Activated CD8-positive, alpha-beta T cell treated with anti-CD3 and anti-CD28 coated beads, Interleukin-2, amount 10 ng/mL, durations not matched to agents 7 days and 5 days (primary cell): ENCODE data around the gene CAPN9. TPM values are rescaled to one million over a fixed set of nuclear protein-coding genes. Genes with fewer than 3 reads are reported as not detected.

ENCODE experiments used
- ATAC-seq: fragments of 150-1000 bp; cut with Tn5 transposase; one replicate; pipeline ENCODE4 v1.10.0; 2021; ENCODE audit warnings: moderate library complexity
- CTCF ChIA-PET: fragments of 350-600 bp; sonication (Branson Sonifier 250); formaldehyde crosslinking; loops from one replicate; lab custom pipeline; 2021; ENCODE audit warnings: antibody characterized with exemption; lab: Charles Lee
- POLR2A ChIA-PET: fragments of 350-600 bp; sonication (Branson Sonifier 250); formaldehyde crosslinking; loops from one replicate; lab custom pipeline; 2021; ENCODE audit warnings: antibody characterized with exemption; lab: Charles Lee
- DNase-seq: peaks from one replicate; pipeline ENCODE4 v3.0.0-alpha.2; 2020
- H3K27ac Mint-ChIP-seq: one replicate; pipeline ENCODE4 v1.8.0; 2021; ENCODE audit warnings: mild to moderate bottlenecking, mixed read lengths
- H3K27me3 Mint-ChIP-seq: one replicate; pipeline ENCODE4 v1.8.0; 2021; ENCODE audit warnings: low read depth, mixed read lengths
- H3K36me3 Mint-ChIP-seq: one replicate; pipeline ENCODE4 v1.8.0; 2021; ENCODE audit warnings: low read depth, mixed read lengths
- H3K4me1 Mint-ChIP-seq: one replicate; pipeline ENCODE4 v1.8.0; 2021; ENCODE audit warnings: low read depth, mixed read lengths
- H3K4me3 Mint-ChIP-seq: one replicate; pipeline ENCODE4 v1.8.0; 2021; ENCODE audit warnings: mild to moderate bottlenecking, mixed read lengths
- H3K9me3 Mint-ChIP-seq: one replicate; pipeline ENCODE4 v1.8.0; 2022; ENCODE audit warnings: mixed read lengths; ENCODE audit not compliant: insufficient read depth
- total RNA-seq, 2 experiments: library from RNA; stranded (reverse); gene quantifications; one replicate each; pipeline ENCODE4 v1.2.3, GENCODE V29; 2021

Gene CAPN9
- total RNA-seq, 2 experiments from 2014 or later = not detected

DNA sequence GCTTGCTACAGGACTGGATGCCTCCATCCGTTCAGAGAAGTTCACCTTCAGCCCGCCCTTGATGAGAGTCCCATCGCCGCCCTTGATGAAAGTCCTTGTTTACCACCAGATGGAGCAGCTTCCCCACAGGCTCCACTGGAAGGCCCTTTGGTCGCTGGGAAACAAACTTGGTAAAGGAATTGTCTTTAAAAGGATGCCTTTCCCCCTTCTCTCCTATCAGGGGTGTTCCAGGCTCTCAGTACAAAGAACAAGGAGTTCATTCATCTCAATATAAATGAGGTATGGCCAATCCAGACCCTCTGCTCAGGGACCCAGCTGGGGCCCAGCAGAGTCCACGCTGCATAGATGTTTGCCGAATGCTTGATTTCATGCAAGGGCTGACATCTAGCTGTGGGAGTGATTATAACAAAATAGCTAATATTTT lies 50.8 kb downstream of the CAPN9 start:
- Mint-ChIP-seq H3K27ac (no peak overlapping the region), H3K27me3 (peaks cover 4% of the 10 kb centered on the region), H3K4me3 (no peak overlapping the region), H3K36me3 (no peaks in the 10 kb centered on the region), H3K4me1 (no peaks in the 10 kb centered on the region), H3K9me3 (no peaks in the 10 kb centered on the region)
- ChIA-PET POLR2A (no interaction called here), CTCF (no interaction called here)
- DNase-seq (no peak), ATAC-seq (no peak)

DNA sequence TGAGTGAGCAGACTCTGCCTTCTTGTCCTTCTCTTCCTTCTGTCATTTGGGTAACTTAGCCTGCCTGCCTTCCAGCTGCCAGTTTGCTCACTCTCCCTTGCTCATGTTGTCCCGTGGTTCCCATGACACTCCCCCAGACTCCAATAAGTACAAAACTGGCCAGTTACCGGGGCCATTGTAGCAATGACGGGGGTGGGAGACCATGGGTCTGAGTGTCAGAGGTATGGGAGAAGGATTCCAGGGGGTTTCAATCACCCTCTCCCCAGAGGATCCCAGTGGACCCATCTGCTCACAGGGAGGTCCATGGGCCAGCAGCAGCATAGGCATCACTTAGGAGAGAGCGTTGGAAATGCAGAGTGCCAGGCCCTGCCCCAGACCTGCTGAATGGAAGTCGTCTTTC lies 51.3 kb downstream of the CAPN9 start:
- POLR2A ChIA-PET = no interaction called here

GRCh38 chr1:230800891-230801840 lies 54.0 kb downstream of the CAPN9 start:
- DNase-seq = no peak
- CTCF ChIA-PET = no interaction called here
- POLR2A ChIA-PET = no interaction called here
- Mint-ChIP-seq H3K9me3 (no peaks in the 10 kb centered on the region), H3K27me3 (peaks cover 4% of the 10 kb centered on the region), H3K27ac (no peak overlapping the region), H3K36me3 (no peaks in the 10 kb centered on the region), H3K4me3 (no peak overlapping the region), H3K4me1 (no peaks in the 10 kb centered on the region)
- no peak for ATAC-seq

More for the DNA sequence above, 51.3 kb downstream of the CAPN9 start:
- H3K9me3 Mint-ChIP-seq = no peaks in the 10 kb centered on the region
- DNase-seq = no peak
- no peaks in the 10 kb centered on the region for H3K4me1 Mint-ChIP-seq
- no peak overlapping the region for H3K4me3 Mint-ChIP-seq
- CTCF ChIA-PET = no interaction called here
- H3K27me3 Mint-ChIP-seq = peaks cover 4% of the 10 kb centered on the region
- ATAC-seq = no peak
- H3K27ac Mint-ChIP-seq = no peak overlapping the region
- H3K36me3 Mint-ChIP-seq = no peaks in the 10 kb centered on the region

DNA sequence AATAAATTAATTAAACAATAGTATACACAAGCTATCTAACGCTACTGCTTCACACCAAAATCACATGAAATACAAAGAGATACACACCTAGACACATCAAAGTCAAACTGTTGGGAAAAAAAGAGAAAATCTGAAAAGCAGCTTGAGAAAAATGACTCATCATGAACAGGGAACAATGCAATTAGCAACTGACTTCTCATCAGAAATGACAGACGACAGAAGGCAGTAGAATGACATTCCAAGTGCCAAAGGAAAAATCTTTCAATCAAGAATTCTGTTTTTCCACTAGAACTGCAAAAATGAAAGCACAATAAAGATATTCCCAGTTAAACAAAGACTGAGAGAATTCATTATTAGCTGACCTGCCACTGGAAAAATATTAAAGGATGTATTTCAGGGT lies 57.2 kb downstream of the CAPN9 start:
- Mint-ChIP-seq H3K9me3 (no peaks in the 10 kb centered on the region), H3K36me3 (no peaks in the 10 kb centered on the region)
- CTCF ChIA-PET = no interaction called here

GRCh38 chr1:230806552-230806951 lies 59.4 kb downstream of the CAPN9 start:
- ChIA-PET POLR2A (no interaction called here), CTCF (no interaction called here)
- DNase-seq (no peak), ATAC-seq (no peak)
- no peak overlapping the region for H3K27ac Mint-ChIP-seq
- H3K36me3 Mint-ChIP-seq = no peaks in the 10 kb centered on the region
- no peak overlapping the region for H3K4me3 Mint-ChIP-seq
- no peaks in the 10 kb centered on the region for H3K4me1 Mint-ChIP-seq
- H3K9me3 Mint-ChIP-seq = no peaks in the 10 kb centered on the region
- peaks cover 7% of the 10 kb centered on the region for H3K27me3 Mint-ChIP-seq

More for the DNA sequence above, 57.2 kb downstream of the CAPN9 start:
- DNase-seq (no peak), ATAC-seq (no peak)
- no peak overlapping the region for H3K27ac Mint-ChIP-seq
- POLR2A ChIA-PET = no interaction called here
- no peak overlapping the region for H3K4me3 Mint-ChIP-seq
- no peaks in the 10 kb centered on the region for H3K4me1 Mint-ChIP-seq
- peaks cover 7% of the 10 kb centered on the region for H3K27me3 Mint-ChIP-seq

GRCh38 chr1:230807029-230807428 lies 59.8 kb downstream of the CAPN9 start:
- no peaks in the 10 kb centered on the region for H3K4me1 Mint-ChIP-seq
- no peaks in the 10 kb centered on the region for H3K36me3 Mint-ChIP-seq
- H3K4me3 Mint-ChIP-seq = no peak overlapping the region
- ChIA-PET POLR2A (no interaction called here), CTCF (no interaction called here)
- H3K27ac Mint-ChIP-seq = no peak overlapping the region
- ATAC-seq (no peak), DNase-seq (peak; percentile 7)
- peaks cover 6% of the 10 kb centered on the region for H3K27me3 Mint-ChIP-seq
- H3K9me3 Mint-ChIP-seq = peaks cover under 1% of the 10 kb centered on the region

DNA sequence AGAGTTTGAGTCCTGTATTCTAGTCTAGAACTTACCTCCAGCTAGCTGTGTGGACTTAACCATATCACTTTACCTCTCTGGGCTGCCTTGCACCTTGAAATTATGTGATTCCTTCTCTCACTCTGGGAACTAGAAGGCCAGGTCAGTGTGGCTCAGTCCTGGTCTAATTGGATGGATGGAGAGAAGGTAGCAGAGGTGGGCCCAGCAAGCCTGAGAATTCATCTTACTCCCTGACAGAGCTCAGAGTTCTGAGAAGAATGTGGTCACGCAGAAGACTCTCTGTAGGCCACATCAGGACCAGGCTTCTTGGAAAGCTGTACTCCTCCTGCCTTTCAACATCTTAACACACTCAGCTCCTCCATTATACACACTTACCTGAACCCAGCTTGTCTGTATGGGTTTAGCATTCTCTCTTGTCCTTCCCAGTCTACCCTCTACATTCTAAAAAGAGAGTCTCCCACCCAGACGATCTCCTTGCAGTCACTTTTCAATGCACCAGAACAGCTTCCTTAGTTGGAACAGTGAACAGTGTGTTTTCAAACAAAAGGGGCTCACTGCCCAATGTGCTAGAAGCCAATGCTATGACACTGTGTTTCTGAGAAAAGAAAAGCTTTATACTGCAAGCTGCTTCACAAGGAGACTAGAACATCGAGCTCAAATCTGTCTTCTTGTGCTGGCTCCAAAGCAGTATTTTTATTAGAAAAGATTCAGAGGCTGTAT lies 60.5 kb downstream of the CAPN9 start:
- H3K4me3 Mint-ChIP-seq = no peak overlapping the region
- H3K36me3 Mint-ChIP-seq = no peaks in the 10 kb centered on the region
- ATAC-seq (no peak), DNase-seq (peak; percentile 13)
- no peak overlapping the region for H3K27ac Mint-ChIP-seq
- H3K9me3 Mint-ChIP-seq = peaks cover 7% of the 10 kb centered on the region
- no peaks in the 10 kb centered on the region for H3K4me1 Mint-ChIP-seq
- ChIA-PET POLR2A (no interaction called here), CTCF (no interaction called here)
- H3K27me3 Mint-ChIP-seq = peaks cover 8% of the 10 kb centered on the region

- H3K4me1 Mint-ChIP-seq = no peaks in the 10 kb centered on the region
- no peak overlapping the region for H3K27ac Mint-ChIP-seq
- DNase-seq (peak; percentile 4), ATAC-seq (no peak)
- H3K9me3 Mint-ChIP-seq = peaks cover 13% of the 10 kb centered on the region
- H3K4me3 Mint-ChIP-seq = no peak overlapping the region
- POLR2A ChIA-PET = no interaction called here
- H3K27me3 Mint-ChIP-seq = peaks cover 8% of the 10 kb centered on the region
- H3K36me3 Mint-ChIP-seq = no peaks in the 10 kb centered on the region
- CTCF ChIA-PET = no interaction called here
Measured at GRCh38 chr1:230808281-230808872, 61.2 kb downstream of the CAPN9 start.

DNA sequence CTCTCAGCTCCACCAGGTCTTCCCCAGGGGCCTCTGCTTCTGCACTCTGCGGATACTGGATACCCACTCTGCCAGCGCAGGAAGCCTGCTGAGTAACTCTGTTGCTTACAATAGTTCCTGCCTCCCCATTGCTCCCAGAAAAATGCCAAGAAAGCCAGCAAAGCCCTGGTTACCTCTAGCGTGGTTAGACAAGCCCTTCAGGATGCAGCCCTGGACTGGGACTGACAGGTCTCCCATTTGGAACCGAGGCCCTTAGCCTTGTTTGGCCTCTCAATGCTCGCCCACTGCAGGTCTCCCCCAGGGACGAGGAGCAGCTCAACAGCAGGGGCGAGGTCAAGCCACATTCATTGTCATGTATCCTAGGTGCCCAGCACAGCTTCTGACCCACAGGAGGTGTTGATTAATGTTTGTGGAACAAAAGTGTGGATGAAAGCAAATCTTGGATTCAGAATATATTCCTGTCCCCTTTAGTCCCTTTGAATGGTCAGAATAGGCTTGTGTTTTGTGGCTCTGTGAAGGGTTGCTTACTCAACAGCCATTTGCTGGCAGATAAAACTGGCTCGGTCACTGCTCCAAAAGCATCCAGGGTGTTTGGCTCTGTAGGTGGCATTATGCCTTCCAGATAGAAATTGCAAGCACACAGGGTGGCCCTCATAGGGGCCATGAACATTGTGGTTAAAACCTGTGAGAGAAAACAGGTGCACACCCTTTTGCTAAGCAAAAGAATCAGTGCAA lies 62.2 kb downstream of the CAPN9 start:
- Mint-ChIP-seq H3K9me3 (peaks cover 19% of the 10 kb centered on the region), H3K4me1 (no peaks in the 10 kb centered on the region), H3K27ac (no peak overlapping the region), H3K27me3 (peaks cover 8% of the 10 kb centered on the region), H3K4me3 (no peak overlapping the region), H3K36me3 (no peaks in the 10 kb centered on the region)
- ChIA-PET CTCF (no interaction called here), POLR2A (no interaction called here)
- peak; percentile 13 for DNase-seq
- no peak for ATAC-seq

GRCh38 chr1:230812568-230812967 lies 65.4 kb downstream of the CAPN9 start:
- DNase-seq (no peak), ATAC-seq (no peak)
- ChIA-PET POLR2A (no interaction called here), CTCF (no interaction called here)
- no peak overlapping the region for H3K27ac Mint-ChIP-seq
- H3K9me3 Mint-ChIP-seq = peaks cover 19% of the 10 kb centered on the region
- H3K27me3 Mint-ChIP-seq = peaks cover 20% of the 10 kb centered on the region
- no peak overlapping the region for H3K4me3 Mint-ChIP-seq
- no peaks in the 10 kb centered on the region for H3K36me3 Mint-ChIP-seq
- H3K4me1 Mint-ChIP-seq = no peaks in the 10 kb centered on the region

- no peak for ATAC-seq
- H3K27ac Mint-ChIP-seq = no peak overlapping the region
- peaks cover 19% of the 10 kb centered on the region for H3K9me3 Mint-ChIP-seq
- DNase-seq = no peak
- H3K36me3 Mint-ChIP-seq = no peaks in the 10 kb centered on the region
- H3K4me3 Mint-ChIP-seq = no peak overlapping the region
- ChIA-PET POLR2A (no interaction called here), CTCF (no interaction called here)
- no peaks in the 10 kb centered on the region for H3K4me1 Mint-ChIP-seq
- H3K27me3 Mint-ChIP-seq = peaks cover 23% of the 10 kb centered on the region
Measured at GRCh38 chr1:230814949-230815692, 67.9 kb downstream of the CAPN9 start.
